Central memory CD4-positive, alpha-beta T cell (primary cell): Measurements from ENCODE around the gene ADGRA1.

Experiments
- DNase-seq: peaks from one replicate; pipeline ENCODE4 v3.0.0; 2022

The ADGRA1 gene

DNA sequence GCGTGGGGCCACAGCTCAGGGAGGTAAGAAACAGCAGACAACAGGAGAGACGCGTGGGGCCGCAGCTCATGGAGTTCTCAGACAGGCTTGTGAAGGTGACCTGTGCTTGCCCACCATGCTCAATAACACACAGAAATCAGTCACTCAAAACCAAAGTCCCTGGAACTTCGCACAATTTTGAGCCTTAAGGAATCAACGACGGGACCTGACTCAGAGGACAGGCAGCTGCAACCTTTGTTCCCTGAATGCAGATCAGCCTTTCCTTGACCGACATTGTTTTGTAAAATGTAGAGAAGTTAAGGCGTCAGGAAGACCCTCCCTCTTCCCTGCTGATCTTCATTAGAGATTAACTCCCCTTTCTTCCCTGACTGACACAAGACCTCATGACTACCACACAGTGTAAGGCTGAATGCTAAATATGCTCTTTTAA is 63.8 kb downstream of the ADGRA1 start:
- DNase-seq: no peak

DNA sequence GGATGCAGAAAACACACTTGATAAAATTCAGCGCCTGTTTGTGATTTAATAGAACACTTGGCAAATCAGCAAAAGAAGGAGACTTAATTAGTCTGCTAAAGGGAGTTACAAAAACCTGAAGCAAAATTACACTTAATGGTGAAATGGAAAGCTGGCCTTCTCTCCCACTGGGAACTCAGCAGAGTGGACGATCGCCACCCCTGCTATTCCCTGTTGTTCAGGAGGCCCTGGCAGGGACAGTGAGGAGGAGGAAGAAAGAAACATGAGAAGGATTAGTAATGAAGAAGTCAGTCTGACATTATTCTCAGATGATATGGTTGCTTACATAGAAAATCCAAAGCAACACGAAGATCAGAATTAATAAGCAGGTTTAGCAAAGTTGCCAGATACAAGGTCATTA is 66.7 kb downstream of the ADGRA1 start:
- DNase-seq: no peak

DNA sequence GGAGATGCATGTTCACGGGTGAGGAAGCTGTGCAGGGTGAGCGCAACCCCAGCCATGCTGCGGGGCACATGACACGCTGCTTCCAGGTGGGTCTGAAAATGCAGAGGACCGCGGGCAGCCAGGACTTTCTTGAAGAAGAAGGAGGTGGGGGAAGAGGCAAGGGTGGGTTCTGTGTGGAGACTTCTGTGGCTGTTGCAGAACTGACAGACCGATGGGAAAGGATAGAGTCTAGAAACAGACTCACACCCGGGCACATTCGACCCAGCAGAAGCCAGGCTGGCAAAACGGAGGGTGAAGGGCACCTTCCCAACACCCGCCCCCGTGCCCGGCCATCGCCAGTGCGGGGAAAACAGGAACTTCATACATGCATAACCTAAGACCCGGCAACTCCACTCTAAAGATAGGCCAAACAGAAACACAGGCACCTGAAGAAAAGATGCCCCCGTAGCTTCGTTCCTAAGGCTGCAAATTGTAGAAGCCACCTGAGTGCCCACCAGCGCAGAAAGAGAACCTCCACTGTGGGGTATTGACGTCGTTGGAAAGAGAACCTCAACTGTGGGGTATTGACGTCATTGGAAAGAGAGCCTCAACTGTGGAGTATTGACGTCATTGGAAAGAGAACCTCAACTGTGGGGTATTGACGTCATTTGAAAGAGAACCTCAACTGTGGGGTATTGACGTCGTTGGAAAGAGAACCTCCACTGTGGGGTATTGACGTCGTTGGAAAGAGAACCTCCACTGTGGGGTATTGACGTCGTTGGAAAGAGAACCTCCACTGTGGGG is 67.5 kb downstream of the ADGRA1 start:
- no peak for DNase-seq

DNA sequence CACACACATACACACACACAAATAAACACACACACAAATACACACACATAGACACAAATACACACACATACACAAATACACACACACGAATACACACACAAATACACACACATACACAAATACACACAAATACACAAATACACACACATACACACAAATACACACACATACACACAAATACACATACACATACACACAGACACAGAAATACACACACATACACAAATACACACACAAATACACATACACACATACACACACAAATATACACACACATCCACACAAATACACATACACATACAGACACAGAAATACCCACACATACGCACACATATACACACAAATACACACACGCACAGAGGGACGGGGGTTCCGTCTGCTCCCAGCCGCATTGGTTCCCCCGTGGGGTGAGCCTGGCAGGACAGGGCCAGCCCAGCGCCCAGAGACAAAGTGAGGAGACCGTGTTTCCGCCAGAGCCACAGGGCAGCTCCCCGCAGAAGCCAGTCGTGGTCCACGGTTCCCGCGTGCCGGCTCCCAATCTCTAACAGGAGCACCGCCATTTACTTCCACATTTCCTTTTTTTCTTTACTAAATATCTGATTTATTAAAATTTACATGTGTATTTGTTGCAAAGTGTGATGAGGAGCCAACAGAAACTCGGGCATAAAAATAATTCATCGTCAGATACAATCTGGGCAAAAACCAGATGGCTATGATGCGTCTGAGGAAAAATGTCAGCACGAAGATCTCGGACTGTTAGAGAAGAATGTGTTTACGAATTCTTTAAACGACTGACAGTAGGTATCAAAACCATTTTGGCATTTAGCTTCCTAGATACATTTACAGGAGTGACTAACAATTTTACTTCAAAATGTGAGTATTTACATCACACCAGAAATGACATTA is 69.2 kb downstream of the ADGRA1 start:
- no peak for DNase-seq

DNA sequence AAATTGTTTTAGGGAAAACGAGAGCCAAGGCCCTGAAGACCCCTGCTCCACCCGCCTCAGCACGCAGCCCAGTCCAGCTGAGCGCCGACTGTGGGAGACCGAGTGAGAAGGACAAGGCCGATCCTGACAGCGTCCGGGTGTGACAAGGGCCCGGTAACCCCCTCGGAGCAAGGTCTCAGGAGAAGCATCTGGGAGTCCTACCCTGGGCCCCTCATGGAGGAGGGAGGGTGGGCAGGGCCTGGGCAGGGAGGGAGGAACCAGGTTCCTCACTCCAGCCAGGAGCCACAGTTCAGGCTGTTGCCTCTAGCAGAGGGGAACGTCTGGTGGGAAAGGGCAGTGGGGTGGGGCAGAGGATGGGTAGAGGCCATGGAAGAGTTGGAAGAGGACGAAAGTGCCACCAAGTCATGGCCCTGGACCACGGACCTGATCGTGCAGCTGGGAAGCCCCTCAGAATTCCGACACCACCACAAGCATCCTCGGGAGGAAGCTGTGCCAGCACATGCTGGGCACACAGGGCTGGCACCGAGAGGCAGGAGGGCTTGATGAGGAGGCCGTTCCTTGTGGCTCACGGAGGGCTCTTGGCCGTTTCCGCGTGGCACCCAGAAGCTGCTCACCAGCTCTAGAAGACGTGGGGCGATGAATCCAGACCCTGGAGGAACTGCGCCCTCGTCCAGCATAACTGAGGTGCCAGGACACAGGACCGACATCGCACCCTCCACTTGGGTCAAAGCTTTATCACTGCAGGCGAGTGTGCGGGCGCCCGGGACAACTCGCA is 70.1 kb downstream of the ADGRA1 start:
- DNase-seq: no peak

DNA sequence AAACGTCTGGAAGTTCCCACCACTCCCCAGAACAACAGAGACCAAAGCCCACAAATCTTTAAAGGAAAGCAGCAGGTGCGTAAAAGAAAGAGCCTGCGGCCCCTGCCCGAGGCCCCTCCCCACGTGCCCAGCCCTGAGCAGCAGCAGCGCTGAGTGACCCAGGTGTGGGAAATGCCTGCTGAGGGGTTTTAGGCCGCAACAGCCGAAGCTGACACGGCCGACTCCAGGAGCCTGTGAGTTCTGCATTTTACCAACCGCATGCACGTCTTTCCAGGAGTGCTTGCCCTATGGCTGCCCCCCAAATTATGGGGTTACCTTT is 70.7 kb downstream of the ADGRA1 start:
- no peak for DNase-seq

DNA sequence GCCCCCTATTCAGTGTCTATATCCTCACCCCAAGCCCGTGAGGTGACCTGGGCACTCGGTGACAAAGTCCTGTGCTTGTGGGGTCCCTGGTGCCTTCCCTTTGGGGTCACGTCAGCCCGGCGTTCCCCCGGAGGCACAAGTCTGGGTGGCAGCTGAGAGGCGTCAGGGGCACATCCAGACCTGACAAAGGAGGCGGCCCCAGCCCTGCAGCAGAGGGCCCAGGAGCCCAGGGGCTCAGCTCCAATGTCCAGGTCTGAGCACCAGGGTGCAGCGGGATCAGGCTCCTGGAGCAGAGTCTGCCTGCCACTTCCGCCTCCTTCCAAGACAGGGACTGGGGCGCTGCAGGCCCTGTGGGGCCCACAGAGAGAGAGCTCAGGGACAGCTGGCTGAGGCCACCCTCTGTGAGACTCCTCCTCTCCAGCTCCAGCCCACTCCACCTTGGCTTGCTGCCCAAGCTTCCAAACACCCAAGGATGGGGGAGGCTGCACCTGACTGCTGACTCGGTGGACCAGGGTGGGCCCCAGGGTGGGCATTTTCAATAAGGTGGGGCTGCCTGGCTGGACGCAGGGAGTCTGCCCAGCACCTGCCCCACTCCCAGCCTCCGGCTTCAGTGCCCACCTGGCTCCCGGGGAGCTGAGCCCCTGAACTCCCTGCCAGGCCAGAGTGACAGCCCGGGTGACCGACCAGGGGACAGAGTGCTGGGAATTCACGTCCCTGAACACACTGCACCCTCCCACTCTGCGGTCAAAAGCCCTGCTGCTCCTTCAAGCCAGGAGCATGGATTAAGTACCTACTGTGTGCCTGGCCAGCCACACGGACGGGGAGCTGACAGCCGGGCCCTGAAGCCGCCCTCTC is 71.3 kb downstream of the ADGRA1 start:
- no peak for DNase-seq

DNA sequence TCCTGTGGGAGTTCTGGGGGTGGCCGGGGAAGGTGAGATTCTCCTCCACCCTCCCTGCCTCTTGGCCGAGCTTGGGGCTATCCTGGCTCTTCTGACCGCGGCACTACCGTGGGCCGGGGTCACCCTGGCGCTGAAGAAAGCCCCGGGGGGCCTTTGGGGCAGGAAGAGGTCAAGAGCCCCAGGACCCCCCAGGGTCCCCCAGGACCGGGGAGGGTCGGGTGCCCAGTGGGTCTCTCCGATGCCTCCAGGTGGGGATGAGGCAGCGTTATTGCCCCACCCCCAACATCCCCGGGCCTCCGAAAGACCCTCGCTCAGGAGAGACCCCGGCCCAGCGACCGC is 71.9 kb downstream of the ADGRA1 start:
- DNase-seq: no peak

DNA sequence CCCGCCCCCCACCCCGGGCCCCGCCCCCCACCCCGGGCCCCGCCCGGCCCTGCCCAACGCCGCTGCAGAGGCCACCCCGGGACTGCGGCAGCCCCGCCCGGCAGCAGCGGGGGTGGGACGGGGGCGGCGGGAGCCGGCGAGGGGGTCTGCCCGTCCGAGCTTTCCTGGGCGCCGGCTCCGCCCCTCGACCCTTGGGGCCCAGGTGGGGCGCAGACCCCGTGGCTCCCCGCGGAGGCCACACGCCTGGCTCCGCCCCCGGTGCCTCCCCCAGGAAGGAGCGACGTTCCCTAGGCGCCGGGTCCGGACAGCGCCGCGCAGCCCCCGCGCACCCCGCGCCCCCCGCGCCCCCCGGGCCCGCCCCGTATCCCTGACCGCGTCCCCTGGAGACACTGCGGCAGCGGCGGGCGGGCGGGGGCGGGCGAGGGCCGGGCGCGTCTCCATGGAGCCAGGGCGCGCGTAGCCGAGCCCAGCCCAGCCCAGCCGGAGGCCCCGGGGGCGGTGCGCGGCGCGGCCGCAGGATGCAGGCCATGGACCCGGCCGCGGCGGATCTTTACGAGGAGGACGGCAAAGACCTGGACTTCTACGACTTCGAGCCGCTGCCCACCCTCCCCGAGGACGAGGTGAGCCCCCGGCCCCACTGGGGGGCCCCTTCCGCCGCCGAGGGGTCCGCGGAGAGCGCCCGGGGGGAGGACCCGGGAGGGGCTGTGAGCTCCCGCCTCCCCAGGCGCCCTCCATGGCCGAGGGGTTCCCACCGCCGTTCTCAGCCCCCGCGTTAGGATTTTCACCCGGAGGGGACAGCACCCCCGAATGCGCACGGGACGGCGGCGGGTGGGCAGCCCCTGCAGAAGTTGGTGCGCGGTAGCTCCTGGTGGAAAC is 72.5 kb downstream of the ADGRA1 start, which contains the start of gene KNDC1:
TSS of gene KNDC1 (plus strand) at position 270 of the 876 bp plus-strand sequence. CDS start at position 519, 249 bp downstream.
- no peak for DNase-seq

DNA sequence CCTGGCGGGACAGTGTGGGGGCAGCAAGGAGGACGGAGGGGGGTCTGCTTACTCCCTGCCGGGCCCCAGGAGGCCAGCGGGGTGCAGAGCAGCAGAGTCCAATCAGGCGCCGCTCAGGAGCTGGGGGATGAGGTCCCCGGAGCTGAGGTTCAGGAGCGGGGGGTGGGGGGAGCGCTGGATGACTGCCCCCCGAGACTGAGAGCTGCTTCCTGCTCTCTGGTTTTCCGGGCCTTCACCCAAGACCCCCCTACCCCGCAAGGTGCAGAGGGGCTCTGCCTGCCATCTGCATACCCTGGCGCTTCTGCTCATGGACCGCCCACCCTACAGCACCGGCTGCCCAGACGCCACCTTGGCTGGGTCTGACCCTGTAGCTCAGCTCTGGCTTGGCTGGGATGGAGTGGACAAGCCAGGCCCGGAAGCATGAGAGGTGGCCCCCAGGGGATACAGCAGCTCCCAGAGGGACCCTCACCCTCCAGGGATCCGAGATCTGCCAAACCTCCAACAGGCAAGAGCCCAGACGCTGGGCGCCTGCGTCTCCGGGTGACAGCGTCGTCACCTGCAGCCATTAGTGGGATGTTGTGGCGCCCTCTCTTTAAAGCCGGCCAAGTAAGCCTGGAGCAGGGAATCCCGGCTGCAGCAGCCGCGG is 73.2 kb downstream of the ADGRA1 start:
- DNase-seq: no peak

DNA sequence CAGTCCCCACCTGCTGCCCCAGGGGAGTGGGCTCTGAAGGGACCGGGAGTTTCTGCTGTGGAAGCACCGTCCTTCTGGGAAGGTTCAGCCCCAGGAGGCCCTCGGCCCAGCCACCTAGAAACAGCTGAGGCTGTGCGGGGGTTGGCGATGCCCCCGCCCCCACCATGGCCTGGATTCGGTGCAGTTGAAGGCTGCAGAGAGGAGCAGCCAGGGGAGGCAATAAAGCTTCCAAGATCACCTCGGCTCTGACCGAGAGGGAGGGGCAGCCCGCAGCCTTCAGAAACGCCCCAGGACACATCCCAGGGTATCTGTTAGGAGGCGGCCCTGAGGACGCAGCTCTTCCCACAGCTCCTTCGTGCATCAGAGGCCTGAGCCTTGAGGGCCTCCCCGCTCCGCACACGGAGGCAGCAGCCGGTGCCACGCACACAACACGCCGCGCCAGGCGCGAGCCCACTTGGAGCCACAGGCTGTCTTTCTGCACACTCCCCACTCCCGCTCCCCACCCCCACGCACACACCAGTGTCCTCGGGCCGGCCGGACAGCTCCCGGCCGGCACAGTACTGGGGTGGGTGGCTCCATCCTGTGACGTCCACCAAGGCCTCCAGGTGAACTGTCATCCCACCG is 73.9 kb downstream of the ADGRA1 start:
- DNase-seq: no peak

DNA sequence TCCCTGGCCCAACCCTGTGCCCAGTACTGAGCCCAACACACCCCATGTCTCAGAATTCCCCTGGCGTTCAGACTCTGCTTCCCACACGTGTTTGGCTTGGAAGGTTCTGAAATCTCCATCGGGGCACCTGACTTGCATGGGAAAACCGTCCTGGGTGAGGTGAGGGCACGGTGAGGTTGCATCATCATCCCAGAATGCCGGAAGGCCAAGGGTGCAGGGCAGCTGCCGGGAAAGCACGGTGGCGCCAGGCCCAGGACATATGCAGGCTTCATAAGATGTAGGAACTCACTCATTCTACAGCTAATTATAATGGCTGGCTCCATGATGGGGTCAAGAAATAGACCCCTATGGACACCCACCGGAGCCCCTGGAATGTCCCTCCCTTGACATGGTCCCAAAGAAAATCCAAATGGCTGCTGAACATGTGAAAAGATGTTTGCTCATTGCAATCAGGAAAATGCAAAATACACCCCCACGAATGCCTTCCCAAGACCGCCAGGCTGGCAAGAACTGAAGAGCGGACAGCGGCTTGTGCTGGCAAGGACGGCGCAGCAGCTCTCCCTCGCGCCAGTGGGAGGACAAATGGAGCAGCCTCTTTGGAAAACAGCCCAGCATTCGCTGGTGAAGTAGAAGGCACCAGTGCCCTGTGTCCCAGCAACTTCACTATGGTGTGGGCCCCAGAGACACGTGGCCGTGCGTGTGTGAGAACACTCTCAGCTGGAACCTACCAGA is 74.6 kb downstream of the ADGRA1 start:
- DNase-seq: no peak

DNA sequence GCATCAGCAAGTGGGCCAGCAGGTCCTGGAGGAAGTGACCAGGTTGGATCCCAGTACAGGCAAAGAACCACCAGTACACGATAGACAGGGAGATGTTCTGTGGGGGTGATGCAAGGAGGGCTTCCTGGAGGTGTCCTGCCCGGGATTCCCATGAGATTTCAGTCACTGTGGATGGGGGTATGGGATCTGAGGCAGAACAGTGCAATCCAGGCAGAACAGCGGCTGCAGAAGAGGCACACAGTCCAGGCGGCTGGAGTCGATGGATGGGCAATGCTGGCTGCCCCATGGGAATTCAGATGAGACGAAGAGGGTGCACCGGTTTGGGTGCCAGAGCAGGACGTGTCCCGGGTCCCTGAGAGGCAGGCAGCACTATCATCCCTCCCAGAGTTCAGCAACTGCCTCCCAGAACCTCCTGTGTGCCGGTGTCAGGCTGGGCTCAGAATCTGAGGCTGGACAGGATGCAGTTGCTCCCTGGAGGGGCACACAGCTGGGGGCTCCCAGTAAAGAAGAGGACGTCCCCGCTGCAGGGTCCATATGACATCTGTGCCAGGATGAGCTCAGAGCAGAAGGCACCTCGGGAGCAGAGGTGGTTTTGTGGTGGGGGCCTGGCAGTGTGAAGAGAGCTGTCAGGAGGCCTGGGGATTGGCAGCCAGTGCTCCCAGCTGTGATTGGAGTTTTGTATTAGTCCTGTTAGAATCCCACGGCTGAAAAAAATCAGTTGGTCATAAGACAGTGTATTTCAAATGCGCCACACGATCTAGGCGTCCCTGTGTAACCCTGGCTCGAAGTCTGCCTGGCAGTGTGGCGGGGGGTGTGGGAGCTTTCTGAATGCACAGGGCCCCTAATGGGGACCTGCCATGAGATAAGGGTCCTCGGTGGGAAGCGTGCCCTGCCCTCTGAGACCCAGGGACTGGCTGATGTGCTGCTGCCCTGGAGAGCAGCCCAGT is 75.5 kb downstream of the ADGRA1 start:
- no peak for DNase-seq

DNA sequence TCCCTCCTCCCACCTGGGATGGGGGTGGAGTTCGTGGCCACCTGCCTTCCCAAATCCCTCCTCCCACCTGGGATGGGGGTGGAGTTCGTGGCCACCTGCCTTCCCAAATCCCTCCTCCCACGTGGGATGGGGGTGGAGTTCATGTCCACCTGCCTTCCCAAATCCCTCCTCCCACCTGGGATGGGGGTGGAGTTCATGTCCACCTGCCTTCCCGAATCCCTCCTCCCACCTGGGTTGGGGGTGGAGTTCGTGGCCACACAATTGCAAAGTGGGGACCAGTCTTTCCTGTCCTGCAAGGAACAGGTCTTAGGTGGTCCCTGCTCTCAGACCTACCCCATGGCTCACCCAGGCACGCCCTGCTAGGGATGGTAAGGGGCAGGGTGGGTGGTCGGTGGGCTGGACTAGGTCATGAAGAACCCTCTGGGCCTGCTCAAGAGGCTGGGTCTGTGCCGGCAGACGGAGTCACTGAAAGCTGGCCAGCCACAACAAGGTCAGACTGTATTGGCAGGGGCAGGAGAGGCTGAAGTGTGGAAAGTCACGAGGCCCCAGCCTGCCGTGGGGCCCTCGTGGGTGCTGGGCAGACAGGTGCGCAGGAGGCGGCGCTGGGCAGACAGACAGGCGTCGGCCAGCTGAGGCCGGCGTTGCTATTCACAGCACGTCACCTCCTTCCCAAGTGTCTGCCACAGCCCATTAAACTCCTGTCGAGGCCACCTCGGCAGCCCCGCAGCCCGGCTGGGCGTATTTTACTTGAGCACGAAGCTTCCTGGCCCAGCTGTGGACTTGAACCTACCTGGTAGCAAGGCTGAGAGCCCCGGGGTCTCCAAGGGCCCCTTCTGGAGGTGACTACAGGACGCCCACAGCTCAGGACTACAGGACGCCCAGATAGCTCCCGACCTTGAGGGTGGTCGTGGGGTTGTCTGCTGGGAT is 76.4 kb downstream of the ADGRA1 start:
- no peak for DNase-seq

DNA sequence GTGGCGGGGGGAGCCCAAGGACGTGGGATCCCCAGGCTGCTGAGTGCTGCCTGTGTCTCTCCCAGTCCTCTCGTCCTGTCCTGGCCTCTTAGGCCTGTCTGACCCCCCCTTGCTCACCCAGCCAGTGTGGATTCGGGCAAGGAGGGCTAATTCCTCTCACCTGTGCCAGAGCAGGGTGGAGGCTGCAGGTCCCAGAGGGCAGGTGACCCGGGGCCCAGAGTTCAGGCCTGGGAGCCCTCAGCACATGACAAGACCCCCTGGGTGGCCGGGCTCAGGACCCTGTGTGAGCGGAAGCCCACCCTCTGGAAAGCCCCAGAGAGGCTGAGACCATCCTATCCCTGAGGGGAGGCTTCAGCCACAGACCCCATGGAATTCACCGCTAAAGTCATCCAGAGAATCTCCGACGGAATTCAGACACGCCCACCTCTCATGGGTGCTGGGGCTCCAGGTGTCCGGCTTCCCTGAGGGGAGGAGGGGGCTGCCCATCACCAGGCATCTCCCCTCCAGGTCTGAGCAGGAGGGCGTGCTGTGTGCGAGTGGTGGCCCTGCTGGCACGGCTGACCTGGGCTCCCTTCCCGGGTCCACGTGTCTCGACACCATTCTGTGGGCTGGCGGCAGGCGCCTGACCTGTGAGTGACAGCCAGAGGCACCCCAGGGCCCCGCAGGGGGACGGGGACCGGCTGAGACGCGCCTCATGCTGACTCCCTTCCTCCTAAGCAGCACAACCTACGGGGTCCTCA is 77.3 kb downstream of the ADGRA1 start:
- DNase-seq: no peak
